HCT116 (cell line): Measurements from ENCODE around the gene SEPTIN12. TPM values are rescaled to one million over a fixed set of nuclear protein-coding genes. Genes with fewer than 3 reads are reported as not detected.

ENCODE experiments used
- ATAC-seq: fragments of 200-7000 bp; cut with Tn5 transposase; 2 replicates; pipeline ENCODE4 v1.9.1; 2020; ENCODE audit warnings: mild to moderate bottlenecking, moderate library complexity
- BruUV-seq: library from RNA; stranded (reverse); fragments of 400-500 nt; replicated peaks from 2 replicates; lab custom pipeline; 2021; lab: Mats Ljungman, UMichigan
- CTCF ChIA-PET: fragments of 300-600 bp; sonication (Branson Sonifier 250); formaldehyde crosslinking; loops from one replicate; lab custom pipeline; 2021; ENCODE audit warnings: antibody characterized with exemption; lab: Charles Lee
- POLR2A ChIA-PET: fragments of 300-600, 350-600 bp; sonication (Branson Sonifier 250); formaldehyde crosslinking; loops from one replicate; lab custom pipeline; 2021; ENCODE audit warnings: antibody characterized with exemption; lab: Charles Lee
- RAD21 ChIA-PET, 2 experiments: fragments of 300-600 bp; sonication (Branson Sonifier 250); formaldehyde crosslinking; loops; one replicate each; lab custom pipeline; 2023; ENCODE audit warnings: low total read pairs in 2 of 2; ENCODE audit not compliant: uncharacterized antibody in 2 of 2, unreplicated experiment in 2 of 2, low non-redundant PET in 1 of 2; lab: Charles Lee
- DNase-seq: peaks from one replicate; pipeline ENCODE4 v3.0.0-alpha.2; 2010; ENCODE audit warnings: low read depth, low spot score
- H2AFZ ChIP-seq: fragments of 200-600 bp; shearing (Covaris generic), sonication (generic); 2 replicates; pipeline ENCODE4 v1.6.1; 2017; ENCODE audit warnings: low read depth, mixed run types, mixed read lengths, antibody characterized with exemption, low read length; ENCODE audit not compliant: poor library complexity, severe bottlenecking
- H3K27ac ChIP-seq: 2 replicates; pipeline ENCODE4 v1.5.1; 2012; ENCODE audit warnings: low read depth, low read length
- H3K27me3 ChIP-seq: fragments of 200-600 bp; sonication (generic); 2 replicates; pipeline ENCODE4 v1.6.1; 2016; ENCODE audit warnings: mixed run types, low read length, mixed read lengths; ENCODE audit not compliant: insufficient read depth
- H3K36me3 ChIP-seq, 2 experiments: fragments of 200-500 bp in 1 of 2; fragments of 200-600 bp in 1 of 2; sonication (Bioruptor generic) in 1 of 2; sonication (generic) in 1 of 2; 2 replicates each; pipeline versions ENCODE4 v1.5.1 to v1.6.1; 2014 to 2016; ENCODE audit warnings: low read length in 2 of 2, inconsistent platforms in 1 of 2, mixed read lengths in 1 of 2, mixed run types in 1 of 2; ENCODE audit not compliant: insufficient read depth in 2 of 2, control insufficient read depth in 1 of 2
- H3K4me1 ChIP-seq, 2 experiments: fragments of 200-600 bp in 1 of 2; sonication (generic) in 1 of 2; 2 replicates each; pipeline versions ENCODE4 v1.5.1 to v1.6.1; 2012 to 2017; ENCODE audit warnings: low read length in 2 of 2, inconsistent platforms in 1 of 2, mild to moderate bottlenecking in 1 of 2, mixed read lengths in 1 of 2, mixed run types in 1 of 2, moderate library complexity in 1 of 2; ENCODE audit not compliant: insufficient read depth in 2 of 2, control insufficient read depth in 1 of 2
- H3K4me2 ChIP-seq: fragments of 200-600 bp; sonication (generic); 2 replicates; pipeline ENCODE4 v1.6.1; 2017; ENCODE audit warnings: mixed run types, low read length, mixed read lengths
- H3K4me3 ChIP-seq, 2 experiments: fragments of 200-600 bp in 1 of 2; sonication (generic) in 1 of 2; replicated peaks in 1 of 2; 2 replicates each; pipeline ENCODE4 v1.5.1; 2011 to 2016; ENCODE audit warnings: low read length in 2 of 2, control low read depth in 1 of 2, low read depth in 1 of 2, mild to moderate bottlenecking in 1 of 2, mixed read lengths in 1 of 2, mixed run types in 1 of 2
- H3K79me2 ChIP-seq: fragments of 200-600 bp; sonication (generic); 2 replicates; pipeline ENCODE4 v1.6.1; 2017; ENCODE audit warnings: mild to moderate bottlenecking, mixed run types, low read length, moderate library complexity, mixed read lengths; ENCODE audit not compliant: insufficient read depth
- H3K9ac ChIP-seq: fragments of 200-600 bp; sonication (generic); 2 replicates; pipeline ENCODE4 v1.6.1; 2016; ENCODE audit warnings: low read length, mixed read lengths
- H3K9me2 ChIP-seq: fragments of 200-600 bp; sonication (generic), shearing (Covaris generic); 2 replicates; pipeline ENCODE4 v1.6.1; 2017; ENCODE audit warnings: mixed run types, mild to moderate bottlenecking, moderate library complexity; ENCODE audit not compliant: insufficient read depth
- H3K9me3 ChIP-seq, 2 experiments: fragments of 200-500 bp in 1 of 2; fragments of 200-600 bp in 1 of 2; sonication (Bioruptor generic) in 1 of 2; sonication (generic) in 1 of 2; 2 replicates each; pipeline ENCODE4 v1.6.1; 2014 to 2017; ENCODE audit warnings: low read length in 2 of 2, mixed read lengths in 2 of 2, inconsistent platforms in 1 of 2, low read depth in 1 of 2, mild to moderate bottlenecking in 1 of 2, mixed run types in 1 of 2, moderate library complexity in 1 of 2; ENCODE audit not compliant: control insufficient read depth in 1 of 2, insufficient read depth in 1 of 2
- H4K20me1 ChIP-seq: fragments of 200-600 bp; sonication (generic), shearing (Covaris generic); 2 replicates; pipeline ENCODE4 v1.6.1; 2017; ENCODE audit warnings: mixed run types, mild to moderate bottlenecking, moderate library complexity; ENCODE audit not compliant: insufficient read depth
- EGR1 ChIP-seq: IDR thresholded peaks from 2 replicates; pipeline ENCODE4 v1.6.1; 2012; ENCODE audit warnings: low read depth
- SP1 ChIP-seq: IDR thresholded peaks from 2 replicates; pipeline ENCODE4 v1.6.1; 2012; ENCODE audit warnings: low read depth
- SRF ChIP-seq: IDR thresholded peaks from 2 replicates; pipeline ENCODE4 v1.6.1; 2012; ENCODE audit warnings: low read depth
- intact Hi-C: fragments of 100-400 bp; cut with micrococcal nuclease; formaldehyde crosslinking; loops from 2 replicates; pipeline ENCODE4 v1.10.0; 2022
- total RNA-seq: library from RNA; stranded (reverse); gene quantifications from one replicate; pipeline ENCODE4 v1.2.1, GENCODE V29; 2021; ENCODE audit not compliant: unreplicated experiment
- TF ChIP-seq, protein P1 (sequence below), 3 experiments: fragments of 200-600 bp in 1 of 3; sonication (generic) in 1 of 3; IDR thresholded peaks in 2 of 3; conservative IDR thresholded peaks in 1 of 3; 2 replicates each; pipeline ENCODE4 v1.5.1; 2012 to 2017; ENCODE audit warnings: low read depth in 2 of 3, low read length in 2 of 3, antibody characterized with exemption in 1 of 3, borderline replicate concordance in 1 of 3, control low read depth in 1 of 3, mild to moderate bottlenecking in 1 of 3, mixed read lengths in 1 of 3, mixed run types in 1 of 3, moderate library complexity in 1 of 3; ENCODE audit not compliant: insufficient read depth in 1 of 3
- TF ChIP-seq, protein P2 (sequence below): IDR thresholded peaks from 2 replicates; pipeline ENCODE4 v1.6.1; 2011; ENCODE audit warnings: mild to moderate bottlenecking, low read length, moderate library complexity; ENCODE audit not compliant: insufficient replicate concordance; ENCODE audit errors: extremely low read depth

The SEPTIN12 gene
- total RNA-seq, 1 experiment from 2014 or later = not detected

- ChIA-PET RAD21 (no interaction called here), POLR2A (no interaction called here), CTCF (no interaction called here)
- Histone ChIP-seq H3K4me2 (no peak overlapping the region), H3K4me3 (no peak overlapping the region), H3K9ac (no peak overlapping the region), H3K79me2 (peaks cover 22% of the 10 kb centered on the region), H2AFZ (no peak overlapping the region), H3K36me3 (peaks cover 52 to 55% of the 10 kb centered on the region in 2 experiments), H3K9me3 (no peaks in the 10 kb centered on the region), H4K20me1 (no peaks in the 10 kb centered on the region), H3K4me1 (no peaks in the 10 kb centered on the region), H3K9me2 (no peaks in the 10 kb centered on the region), H3K27ac (no peak overlapping the region), H3K27me3 (no peaks in the 10 kb centered on the region)
- DNase-seq = no peak
- intact Hi-C loops = no loop called here
- BruUV-seq = no TSS peak
- no peak for TF ChIP-seq EGR1
- TF ChIP-seq SP1 = no peak
- no peak for TF ChIP-seq SRF
- TF ChIP-seq, protein P1, sequence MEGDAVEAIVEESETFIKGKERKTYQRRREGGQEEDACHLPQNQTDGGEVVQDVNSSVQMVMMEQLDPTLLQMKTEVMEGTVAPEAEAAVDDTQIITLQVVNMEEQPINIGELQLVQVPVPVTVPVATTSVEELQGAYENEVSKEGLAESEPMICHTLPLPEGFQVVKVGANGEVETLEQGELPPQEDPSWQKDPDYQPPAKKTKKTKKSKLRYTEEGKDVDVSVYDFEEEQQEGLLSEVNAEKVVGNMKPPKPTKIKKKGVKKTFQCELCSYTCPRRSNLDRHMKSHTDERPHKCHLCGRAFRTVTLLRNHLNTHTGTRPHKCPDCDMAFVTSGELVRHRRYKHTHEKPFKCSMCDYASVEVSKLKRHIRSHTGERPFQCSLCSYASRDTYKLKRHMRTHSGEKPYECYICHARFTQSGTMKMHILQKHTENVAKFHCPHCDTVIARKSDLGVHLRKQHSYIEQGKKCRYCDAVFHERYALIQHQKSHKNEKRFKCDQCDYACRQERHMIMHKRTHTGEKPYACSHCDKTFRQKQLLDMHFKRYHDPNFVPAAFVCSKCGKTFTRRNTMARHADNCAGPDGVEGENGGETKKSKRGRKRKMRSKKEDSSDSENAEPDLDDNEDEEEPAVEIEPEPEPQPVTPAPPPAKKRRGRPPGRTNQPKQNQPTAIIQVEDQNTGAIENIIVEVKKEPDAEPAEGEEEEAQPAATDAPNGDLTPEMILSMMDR (IDR thresholded peaks at IDR 0.05 in 2 of 3, conservative IDR thresholded peaks at IDR 0.05 in 1 of 3; ENCODE audit: borderline replicate concordance in 1 of 3, insufficient read depth in 1 of 3, low read depth in 2 of 3, low read length in 2 of 3) = no peak
- TF ChIP-seq, protein P2, sequence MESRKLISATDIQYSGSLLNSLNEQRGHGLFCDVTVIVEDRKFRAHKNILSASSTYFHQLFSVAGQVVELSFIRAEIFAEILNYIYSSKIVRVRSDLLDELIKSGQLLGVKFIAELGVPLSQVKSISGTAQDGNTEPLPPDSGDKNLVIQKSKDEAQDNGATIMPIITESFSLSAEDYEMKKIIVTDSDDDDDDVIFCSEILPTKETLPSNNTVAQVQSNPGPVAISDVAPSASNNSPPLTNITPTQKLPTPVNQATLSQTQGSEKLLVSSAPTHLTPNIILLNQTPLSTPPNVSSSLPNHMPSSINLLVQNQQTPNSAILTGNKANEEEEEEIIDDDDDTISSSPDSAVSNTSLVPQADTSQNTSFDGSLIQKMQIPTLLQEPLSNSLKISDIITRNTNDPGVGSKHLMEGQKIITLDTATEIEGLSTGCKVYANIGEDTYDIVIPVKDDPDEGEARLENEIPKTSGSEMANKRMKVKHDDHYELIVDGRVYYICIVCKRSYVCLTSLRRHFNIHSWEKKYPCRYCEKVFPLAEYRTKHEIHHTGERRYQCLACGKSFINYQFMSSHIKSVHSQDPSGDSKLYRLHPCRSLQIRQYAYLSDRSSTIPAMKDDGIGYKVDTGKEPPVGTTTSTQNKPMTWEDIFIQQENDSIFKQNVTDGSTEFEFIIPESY = no peak
- no peak for ATAC-seq
Observed at GRCh38 chr16:4833584-4833983, 45.4 kb upstream of the SEPTIN12 start.
